ENCODE results near the gene NSUN7.

DNA sequence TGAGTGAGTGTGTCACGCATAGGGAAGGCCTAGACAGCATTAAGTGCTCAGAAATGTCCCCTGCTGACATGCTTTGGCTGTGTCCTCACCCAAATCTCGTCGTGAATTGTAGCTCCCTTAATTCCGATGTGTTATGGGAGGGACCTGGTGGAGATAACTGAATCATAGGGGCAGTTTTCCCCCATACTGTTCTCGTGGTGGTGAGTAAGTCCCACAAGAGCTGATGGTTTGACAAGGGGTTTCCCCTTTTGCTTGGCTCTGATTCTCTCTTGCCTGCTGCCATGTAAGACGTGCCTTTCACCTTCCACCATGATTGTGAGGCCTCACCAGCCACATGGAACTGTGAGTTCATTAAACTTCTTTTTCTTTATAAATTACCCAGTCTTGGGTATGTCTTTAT lies 78.0 kb downstream of the NSUN7 start:
- no peak for TF ChIP-seq POLR2A (IDR thresholded peaks at IDR 0.05)
- TF ChIP-seq EP300 (IDR thresholded peaks at IDR 0.05; ENCODE audit: low read depth): no peak
- TF ChIP-seq, protein P1, sequence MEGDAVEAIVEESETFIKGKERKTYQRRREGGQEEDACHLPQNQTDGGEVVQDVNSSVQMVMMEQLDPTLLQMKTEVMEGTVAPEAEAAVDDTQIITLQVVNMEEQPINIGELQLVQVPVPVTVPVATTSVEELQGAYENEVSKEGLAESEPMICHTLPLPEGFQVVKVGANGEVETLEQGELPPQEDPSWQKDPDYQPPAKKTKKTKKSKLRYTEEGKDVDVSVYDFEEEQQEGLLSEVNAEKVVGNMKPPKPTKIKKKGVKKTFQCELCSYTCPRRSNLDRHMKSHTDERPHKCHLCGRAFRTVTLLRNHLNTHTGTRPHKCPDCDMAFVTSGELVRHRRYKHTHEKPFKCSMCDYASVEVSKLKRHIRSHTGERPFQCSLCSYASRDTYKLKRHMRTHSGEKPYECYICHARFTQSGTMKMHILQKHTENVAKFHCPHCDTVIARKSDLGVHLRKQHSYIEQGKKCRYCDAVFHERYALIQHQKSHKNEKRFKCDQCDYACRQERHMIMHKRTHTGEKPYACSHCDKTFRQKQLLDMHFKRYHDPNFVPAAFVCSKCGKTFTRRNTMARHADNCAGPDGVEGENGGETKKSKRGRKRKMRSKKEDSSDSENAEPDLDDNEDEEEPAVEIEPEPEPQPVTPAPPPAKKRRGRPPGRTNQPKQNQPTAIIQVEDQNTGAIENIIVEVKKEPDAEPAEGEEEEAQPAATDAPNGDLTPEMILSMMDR (IDR thresholded peaks at IDR 0.05): no peak

All from transverse colon (tissue), 3 donors.